ENCODE measurements around the gene PITHD1. TPM values are rescaled to one million over a fixed set of nuclear protein-coding genes. Genes with fewer than 3 reads are reported as not detected.

Gene PITHD1
- total and polyA plus RNA-seq, 2 donors (not counting 3 experiments of a cell fraction or from before 2014, with no cell fraction given) = 35.8 to 43.1 TPM

DNA sequence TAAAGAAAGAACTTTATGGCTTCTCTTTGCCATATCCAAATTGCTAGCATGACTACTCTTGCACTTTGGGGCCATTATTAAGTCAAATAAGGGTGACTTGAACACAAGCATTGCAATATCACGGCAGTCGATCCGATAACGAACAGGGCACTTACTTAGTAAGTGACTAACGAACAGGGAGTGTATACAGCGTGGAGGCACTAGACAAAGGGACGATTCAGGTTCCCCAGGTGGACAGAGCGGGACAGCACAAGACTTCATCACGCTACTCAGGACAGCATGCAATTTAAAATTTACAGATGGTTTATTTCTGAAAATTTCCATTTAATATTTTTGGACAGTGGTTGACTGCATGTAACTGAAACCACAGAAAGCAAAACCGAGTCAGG, 5.4 kb upstream of the PITHD1 start:
- Histone ChIP-seq H2AFZ (ENCODE audit: low read depth, low read length) (no peak overlapping the region), H3K9ac (replicated peaks; ENCODE audit: extremely low read depth, insufficient read depth, low read length) (no peak overlapping the region), H3K4me2 (ENCODE audit: insufficient read depth, low read length) (no peak overlapping the region), H3K4me3 (replicated peaks in 1 of 3; ENCODE audit: insufficient read depth in 1 of 3, low read depth in 1 of 3, low read length in 3 of 3) (no peak overlapping the region), H3K9me3 (replicated peaks; ENCODE audit: control insufficient read depth, insufficient read depth, low read length) (no peaks in the 10 kb centered on the region), H4K20me1 (replicated peaks; ENCODE audit: control insufficient read depth, extremely low read depth, insufficient read depth, low read length) (no peaks in the 10 kb centered on the region), H3K27ac (ENCODE audit: insufficient read depth, low read depth, low read length) (no peak overlapping the region), H3K79me2 (ENCODE audit: control insufficient read depth, insufficient read depth, low read length) (no peaks in the 10 kb centered on the region), H3K9me1 (replicated peaks; ENCODE audit: control insufficient read depth, extremely low read depth, insufficient read depth, low read length) (no peaks in the 10 kb centered on the region), H3K27me3 (ENCODE audit: control insufficient read depth in 2 of 2, insufficient read depth in 2 of 2, low read length in 2 of 2) (no peaks in the 10 kb centered on the region), H3K36me3 (ENCODE audit: control insufficient read depth in 2 of 2, extremely low read depth in 1 of 2, insufficient read depth in 2 of 2, low read length in 2 of 2) (no peaks in the 10 kb centered on the region), H3K4me1 (ENCODE audit: control insufficient read depth, extremely low read depth, insufficient read depth, low read length) (peaks cover 6% of the 10 kb centered on the region)
- DNase-seq (ENCODE audit: low read depth, low spot score) (no peak), FAIRE-seq (no peak)
- POLR2A ChIA-PET = no interaction called here
- CTCF ChIA-PET = no interaction called here
- intact Hi-C loops (cut with micrococcal nuclease) (loop anchor here (1.0 to 2.0 kb wide), 4 partner anchors 18 to 95 kb away; partner anchors contain the start of genes FUCA1 and LYPLA2), dilution Hi-C loops (cut with MboI; ENCODE audit: extremely low pct_ligation_motif_present, low sequenced_read_pairs) (no loop called here)
- TF ChIP-seq, protein P1, sequence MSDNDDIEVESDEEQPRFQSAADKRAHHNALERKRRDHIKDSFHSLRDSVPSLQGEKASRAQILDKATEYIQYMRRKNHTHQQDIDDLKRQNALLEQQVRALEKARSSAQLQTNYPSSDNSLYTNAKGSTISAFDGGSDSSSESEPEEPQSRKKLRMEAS (IDR thresholded peaks at IDR 0.05; ENCODE audit: insufficient read depth, insufficient read length) = no peak
- TF ChIP-seq, protein P2, sequence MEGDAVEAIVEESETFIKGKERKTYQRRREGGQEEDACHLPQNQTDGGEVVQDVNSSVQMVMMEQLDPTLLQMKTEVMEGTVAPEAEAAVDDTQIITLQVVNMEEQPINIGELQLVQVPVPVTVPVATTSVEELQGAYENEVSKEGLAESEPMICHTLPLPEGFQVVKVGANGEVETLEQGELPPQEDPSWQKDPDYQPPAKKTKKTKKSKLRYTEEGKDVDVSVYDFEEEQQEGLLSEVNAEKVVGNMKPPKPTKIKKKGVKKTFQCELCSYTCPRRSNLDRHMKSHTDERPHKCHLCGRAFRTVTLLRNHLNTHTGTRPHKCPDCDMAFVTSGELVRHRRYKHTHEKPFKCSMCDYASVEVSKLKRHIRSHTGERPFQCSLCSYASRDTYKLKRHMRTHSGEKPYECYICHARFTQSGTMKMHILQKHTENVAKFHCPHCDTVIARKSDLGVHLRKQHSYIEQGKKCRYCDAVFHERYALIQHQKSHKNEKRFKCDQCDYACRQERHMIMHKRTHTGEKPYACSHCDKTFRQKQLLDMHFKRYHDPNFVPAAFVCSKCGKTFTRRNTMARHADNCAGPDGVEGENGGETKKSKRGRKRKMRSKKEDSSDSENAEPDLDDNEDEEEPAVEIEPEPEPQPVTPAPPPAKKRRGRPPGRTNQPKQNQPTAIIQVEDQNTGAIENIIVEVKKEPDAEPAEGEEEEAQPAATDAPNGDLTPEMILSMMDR (IDR thresholded peaks at IDR 0.05; ENCODE audit: extremely low read depth in 1 of 2, insufficient read depth in 1 of 2, low read depth in 1 of 2, low read length in 2 of 2) = no peak
- TF ChIP-seq GATA2 (IDR thresholded peaks at IDR 0.05; ENCODE audit: insufficient read depth, insufficient read length, low read depth, low read length) (no peak), POLR2A (IDR thresholded peaks at IDR 0.05; ENCODE audit: low read depth, low read length) (no peak), JUN (IDR thresholded peaks at IDR 0.05; ENCODE audit: borderline replicate concordance, insufficient read depth, insufficient read length, low read depth) (no peak), FOS (IDR thresholded peaks at IDR 0.05; ENCODE audit: borderline replicate concordance, insufficient read depth, low read length) (no peak), POLR2AphosphoS5 (IDR thresholded peaks at IDR 0.05; ENCODE audit: insufficient read depth, low read depth, low read length) (no peak), MYC (IDR thresholded peaks at IDR 0.05; ENCODE audit: low read depth, low read length) (no peak), EZH2 (IDR thresholded peaks at IDR 0.05; ENCODE audit: borderline replicate concordance, low read depth, low read length, severe bottlenecking) (no peak)
- no TSS peak for BruUV-seq (replicated peaks)
